ENCODE data around the gene DIS3L2.

GRCh38 chr2:232328032-232328422 is 366.5 kb downstream of the DIS3L2 start:
- TF ChIP-seq CTCF (IDR thresholded peaks at IDR 0.05; ENCODE audit: low read depth, low read length): peak; percentile 44
- no peak for TF ChIP-seq EZH2phosphoT487 (IDR thresholded peaks at IDR 0.05; ENCODE audit: low read depth)

All from OCI-LY3 (cell line).